HG03196 (cell line): ENCODE results near the gene KMT5C.

Experiments
- ATAC-seq: cut with Tn5 transposase; IDR thresholded peaks from one replicate; pipeline ENCODE4 v1.9.1; 2021; ENCODE audit not compliant: unreplicated experiment

The KMT5C gene

GRCh38 chr19:55366790-55367189 is 27.1 kb downstream of the KMT5C start:
- no peak for ATAC-seq

GRCh38 chr19:55368106-55368505 is 28.4 kb downstream of the KMT5C start:
- no peak for ATAC-seq

- no peak for ATAC-seq
Observed at GRCh38 chr19:55368701-55369563, 29.3 kb downstream of the KMT5C start.

- ATAC-seq: no peak
Observed at GRCh38 chr19:55369653-55370304, 30.1 kb downstream of the KMT5C start.

GRCh38 chr19:55370305-55370988 is 30.8 kb downstream of the KMT5C start, which contains the start of gene IL11:
IL11 (minus strand) TSS chr19:55370463; CDS start chr19:55370310, 153 bp downstream.
- ATAC-seq: no peak

- ATAC-seq: no peak
Observed at GRCh38 chr19:55372316-55373081, 32.8 kb downstream of the KMT5C start.

GRCh38 chr19:55373306-55373992 is 33.8 kb downstream of the KMT5C start:
- ATAC-seq: no peak

- ATAC-seq: no peak
Observed at GRCh38 chr19:55373993-55374757, 34.5 kb downstream of the KMT5C start.

- no peak for ATAC-seq
Observed at GRCh38 chr19:55376241-55376933, 36.7 kb downstream of the KMT5C start, which contains the start of gene TMEM190. TMEM190 (plus strand) TSS chr19:55376826; CDS start chr19:55376854, 28 bp downstream.

GRCh38 chr19:55377356-55378131 is 37.9 kb downstream of the KMT5C start:
- no peak for ATAC-seq

- ATAC-seq: no peak
Observed at GRCh38 chr19:55379174-55379573, 39.5 kb downstream of the KMT5C start.

- no peak for ATAC-seq
Observed at GRCh38 chr19:55382013-55382412, 42.3 kb downstream of the KMT5C start.

GRCh38 chr19:55382522-55383054 is 42.9 kb downstream of the KMT5C start:
- ATAC-seq: no peak

GRCh38 chr19:55383279-55384130 is 43.8 kb downstream of the KMT5C start:
- no peak for ATAC-seq

- ATAC-seq: no peak
Observed at GRCh38 chr19:55384131-55384919, 44.6 kb downstream of the KMT5C start, which contains the start of gene TMEM238. TMEM238 (minus strand) TSS chr19:55384292; CDS start chr19:55384259, 33 bp downstream.
